Stomach (tissue), 9 donors: ENCODE results near the gene OR1A2. TPM values are rescaled to one million over a fixed set of nuclear protein-coding genes. Genes with fewer than 3 reads are reported as not detected.
"Not testable (repeated sequence)": the region's sequence is repeated elsewhere in the genome, so short reads cannot be mapped to it uniquely, and the experiment has no call there.

Experiments used
- DNase-seq, 2 donors: peaks; one replicate each; pipeline versions ENCODE4 v3.0.0 to v3.0.0-alpha.2; 2013 to 2019
- H3K27ac ChIP-seq, 5 donors: fragments of 200-600 bp in 4 of 5; sonication (generic) in 4 of 5; one replicate each; pipeline ENCODE4 v1.5.1; 2013 to 2019; ENCODE audit warnings: mild to moderate bottlenecking in 1 of 5, moderate library complexity in 1 of 5
- H3K27me3 ChIP-seq, 3 donors: fragments of 200-600 bp; sonication (generic); one replicate each; pipeline ENCODE4 v1.5.1; 2017 to 2019; ENCODE audit warnings: mixed run types in 1 of 3
- H3K36me3 ChIP-seq, 4 donors: fragments of 200-600 bp; sonication (generic); 1 replicate in 3 of 4; 2 replicates in 1 of 4; pipeline ENCODE4 v1.5.1; 2016 to 2019
- H3K4me1 ChIP-seq, 4 donors: fragments of 200-600 bp; sonication (generic); one replicate each; pipeline ENCODE4 v1.5.1; 2016 to 2019
- H3K4me3 ChIP-seq, 4 donors: fragments of 200-600 bp; sonication (generic) in 3 of 4; one replicate each; pipeline ENCODE4 v1.5.1; 2016 to 2019; ENCODE audit warnings: mild to moderate bottlenecking in 1 of 4
- H3K9me3 ChIP-seq, 4 donors: fragments of 200-600 bp; sonication (generic); one replicate each; pipeline ENCODE4 v1.5.1; 2016 to 2019
- CTCF ChIP-seq, 7 experiments: fragments of 450-650 bp in 4 of 7; fragments of 200-600 bp in 3 of 7; sonication (generic) in 3 of 7; IDR thresholded peaks; one replicate each; pipeline ENCODE4 v1.5.1; 2016 to 2019; ENCODE audit warnings: antibody characterized with exemption in 7 of 7, control low read depth in 2 of 7, mild to moderate bottlenecking in 1 of 7
- EP300 ChIP-seq: sonication (generic); formaldehyde crosslinking; IDR thresholded peaks from one replicate; pipeline ENCODE4 v1.6.1; 2017; ENCODE audit warnings: antibody characterized with exemption
- POLR2A ChIP-seq, 4 donors: fragments of 450-650 bp; IDR thresholded peaks; one replicate each; pipeline ENCODE4 v1.6.1; 2016; ENCODE audit warnings: antibody characterized with exemption in 4 of 4, control low read depth in 2 of 4, mild to moderate bottlenecking in 1 of 4, moderate library complexity in 1 of 4
- POLR2AphosphoS5 ChIP-seq, 3 donors: sonication (generic); formaldehyde crosslinking; IDR thresholded peaks; one replicate each; pipeline ENCODE4 v1.6.1; 2016; ENCODE audit warnings: antibody characterized with exemption in 3 of 3
- WGBS, 5 donors: extraction: QIAGEN DNeasy Blood & Tissue Kit in 3 of 5; methylation state at CpG; one replicate each; pipeline versions ENCODE4 v1.1.5 to v1.1.7; 2013 to 2018; 5-methylcytosine and 5-hydroxymethylcytosine counted together
- intact Hi-C: fragments of 100-400 bp; cut with DNase I; formaldehyde crosslinking; loops from one replicate; pipeline ENCODE4 v1.15.1; 2023; ENCODE audit warnings: low total_unique reads
- polyA plus RNA-seq, 3 donors: library from polyadenylated mRNA; stranded (reverse); fragments of 200-250 nt; gene quantifications; one replicate each; pipeline ENCODE4 v1.2.3, GENCODE V29; 2013
- total RNA-seq, 5 donors: library from RNA; depleted of rRNA; stranded (reverse); fragments of >200 nt; gene quantifications; one replicate each; pipeline versions ENCODE4 v1.1.0 to v1.2.3, GENCODE V29; 2014 to 2016
- donor health status: healthy with polysubstance abuse.
- donor health status: Bipolar disorder and iron deficiency.
- donor health status: healthy.

The OR1A2 gene
- total and polyA plus RNA-seq, 8 donors, result not detected

GRCh38 chr17:3221850-3222249 is 24.5 kb downstream of the OR1A2 start:
- Histone ChIP-seq H3K27ac (no peak overlapping the region), H3K4me1 (no peaks in the 10 kb centered on the region), H3K9me3 (peaks cover 0 to 4% (median 2%) of the 10 kb centered on the region in 4 donors), H3K27me3 (no peaks in the 10 kb centered on the region), H3K36me3 (no peaks in the 10 kb centered on the region), H3K4me3 (no peak overlapping the region)
- 71 to 89% (median 81%) methylated on average over 2 of the region's 2 CpGs for WGBS, 5 donors
- TF ChIP-seq EP300 (no peak), POLR2A (IDR thresholded peaks at IDR 0.05) (no peak), POLR2AphosphoS5 (IDR thresholded peaks at IDR 0.05) (no peak), CTCF (IDR thresholded peaks at IDR 0.05) (no peak)
- intact Hi-C loops, result no loop called here
- DNase-seq, result no peak

- intact Hi-C loops, result no loop called here
- no peak overlapping the region for H3K27ac ChIP-seq
- 50 to 69% (median 65%) methylated on average over 2 of the region's 2 CpGs for WGBS, 5 donors
- H3K9me3 ChIP-seq, result peaks cover 0 to 4% (median under 1%) of the 10 kb centered on the region in 4 donors
- H3K27me3 ChIP-seq, result no peaks in the 10 kb centered on the region
- DNase-seq, result no peak
- H3K4me1 ChIP-seq, result no peaks in the 10 kb centered on the region
- TF ChIP-seq CTCF (IDR thresholded peaks at IDR 0.05) (no peak), POLR2A (IDR thresholded peaks at IDR 0.05) (no peak), EP300 (no peak), POLR2AphosphoS5 (IDR thresholded peaks at IDR 0.05) (no peak)
- no peak overlapping the region for H3K4me3 ChIP-seq
- H3K36me3 ChIP-seq, result no peaks in the 10 kb centered on the region
These were observed 25.2 kb downstream of the OR1A2 start for GRCh38 chr17:3222505-3222904.

- H3K36me3 ChIP-seq, H3K4me3 ChIP-seq, H3K9me3 ChIP-seq, intact Hi-C loops, H3K27ac ChIP-seq, DNase-seq, H3K27me3 ChIP-seq, H3K4me1 ChIP-seq: not testable (repeated sequence)
These were observed 27.5 kb downstream of the OR1A2 start for GRCh38 chr17:3224721-3225352.

- 77 to 91% (median 83%) methylated on average over 5 to 8 of the region's 8 CpGs for WGBS, 5 donors
- H3K4me1 ChIP-seq, DNase-seq, H3K4me3 ChIP-seq, H3K9me3 ChIP-seq, intact Hi-C loops, H3K27me3 ChIP-seq, H3K36me3 ChIP-seq, H3K27ac ChIP-seq: not testable (repeated sequence)
These were observed 35.0 kb downstream of the OR1A2 start for GRCh38 chr17:3232300-3232699.

- H3K9me3 ChIP-seq, intact Hi-C loops, H3K27ac ChIP-seq, H3K4me1 ChIP-seq, H3K36me3 ChIP-seq, H3K27me3 ChIP-seq, H3K4me3 ChIP-seq: not testable (repeated sequence)
- DNase-seq, result peak in 1 of 2 donors; percentile 7
- 0 to 21% (median 0%) methylated on average over 1 to 2 of the region's 2 CpGs for WGBS, 5 donors
These were observed 41.4 kb downstream of the OR1A2 start for GRCh38 chr17:3238685-3239084.

- intact Hi-C loops, H3K27me3 ChIP-seq, H3K27ac ChIP-seq, H3K9me3 ChIP-seq, H3K4me1 ChIP-seq, H3K36me3 ChIP-seq, H3K4me3 ChIP-seq, DNase-seq: not testable (repeated sequence)
- 88 to 100% (median 94%) methylated on average over 1 of the region's 1 CpG; no CpG with 5 or more reads in 1 of the 5 donors for WGBS, 5 donors
These were observed 43.7 kb downstream of the OR1A2 start for GRCh38 chr17:3241044-3241443.

GRCh38 chr17:3244841-3245240 is 47.5 kb downstream of the OR1A2 start:
- H3K4me3 ChIP-seq, intact Hi-C loops, H3K9me3 ChIP-seq, H3K27me3 ChIP-seq, DNase-seq, H3K4me1 ChIP-seq, H3K27ac ChIP-seq, H3K36me3 ChIP-seq: not testable (repeated sequence)
- 6 to 44% (median 28%) methylated on average over 1 of the region's 1 CpG for WGBS, 5 donors

Other genes with a start within 250 kb of the OR1A2 start
- gene OR1D5, start 133.9 kb upstream of the OR1A2 start, total RNA-seq, result not detected
- not detected for gene OR1D5, start 133.9 kb upstream of the OR1A2 start, polyA plus RNA-seq
- not detected for gene OR1D2, start 93.1 kb upstream of the OR1A2 start, total RNA-seq
- gene OR1D2, start 93.1 kb upstream of the OR1A2 start, polyA plus RNA-seq, result not detected
- not detected for gene OR1G1, start 70.0 kb upstream of the OR1A2 start, total RNA-seq
- not detected for gene OR1G1, start 70.0 kb upstream of the OR1A2 start, polyA plus RNA-seq
- gene OR1A1, start 10.1 kb downstream of the OR1A2 start, total RNA-seq, result not detected
- not detected for gene OR1A1, start 10.1 kb downstream of the OR1A2 start, polyA plus RNA-seq
- not detected for gene OR3A1, start 100.8 kb downstream of the OR1A2 start, total RNA-seq
- gene OR3A1, start 100.8 kb downstream of the OR1A2 start, polyA plus RNA-seq, result not detected
- not detected for gene OR3A2, start 188.8 kb downstream of the OR1A2 start, total RNA-seq
- not detected for gene OR3A2, start 188.8 kb downstream of the OR1A2 start, polyA plus RNA-seq
- not detected for gene OR1E1, start 200.9 kb downstream of the OR1A2 start, total RNA-seq
- not detected for gene OR1E1, start 200.9 kb downstream of the OR1A2 start, polyA plus RNA-seq
- not detected for gene OR3A3, start 213.9 kb downstream of the OR1A2 start, total RNA-seq
- gene OR3A3, start 213.9 kb downstream of the OR1A2 start, polyA plus RNA-seq, result not detected
- gene OR1E2, start 236.3 kb downstream of the OR1A2 start, total RNA-seq, result not detected
- not detected for gene OR1E2, start 236.3 kb downstream of the OR1A2 start, polyA plus RNA-seq